ENCODE results near the gene USP4.
"Not testable (repeated sequence)": the region's sequence is repeated elsewhere in the genome, so short reads cannot be mapped to it uniquely, and the experiment has no call there.

Gene USP4

DNA sequence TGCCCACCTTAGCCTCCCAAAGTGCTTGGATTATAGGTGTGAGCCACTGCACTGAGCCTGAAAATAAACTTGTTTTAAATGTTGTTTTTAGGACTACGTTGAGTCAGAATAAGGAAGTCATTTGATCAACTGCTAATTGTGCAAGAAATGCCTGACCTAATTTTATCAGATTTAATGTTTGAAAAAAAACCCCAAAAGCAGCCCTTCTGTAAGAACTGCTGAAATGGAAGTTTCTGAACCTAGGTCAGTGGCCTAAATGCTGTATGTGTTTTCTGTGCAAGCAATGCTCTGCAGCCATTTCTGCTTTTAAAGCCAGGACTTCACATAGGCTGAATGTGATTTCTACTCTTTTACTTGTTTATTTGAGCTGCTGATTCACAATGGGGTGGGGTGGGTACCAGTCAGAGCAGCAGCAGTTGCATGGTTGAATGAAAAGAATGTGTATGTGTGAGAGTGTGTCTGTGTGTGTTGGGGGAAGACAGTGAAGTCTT is 11.7 kb upstream of the USP4 start:
- Histone ChIP-seq H3K4me1 (ENCODE audit: control insufficient read depth, insufficient read depth, low read length) (no peaks in the 10 kb centered on the region), H3K9me3 (ENCODE audit: control insufficient read depth, low read length) (no peaks in the 10 kb centered on the region), H3K4me3 (ENCODE audit: insufficient read depth, low read depth, low read length) (no peak overlapping the region), H3K27ac (ENCODE audit: insufficient read depth, low read depth, low read length, poor library complexity, severe bottlenecking) (no peak overlapping the region), H3K36me3 (ENCODE audit: control insufficient read depth, insufficient read depth, low read length) (peaks cover 4% of the 10 kb centered on the region), H3K27me3 (ENCODE audit: control insufficient read depth, insufficient read depth, low read length, poor library complexity, severe bottlenecking) (no peaks in the 10 kb centered on the region)
- 77 to 88% methylated on average over 1 of the region's 1 CpG for WGBS, 2 experiments

DNA sequence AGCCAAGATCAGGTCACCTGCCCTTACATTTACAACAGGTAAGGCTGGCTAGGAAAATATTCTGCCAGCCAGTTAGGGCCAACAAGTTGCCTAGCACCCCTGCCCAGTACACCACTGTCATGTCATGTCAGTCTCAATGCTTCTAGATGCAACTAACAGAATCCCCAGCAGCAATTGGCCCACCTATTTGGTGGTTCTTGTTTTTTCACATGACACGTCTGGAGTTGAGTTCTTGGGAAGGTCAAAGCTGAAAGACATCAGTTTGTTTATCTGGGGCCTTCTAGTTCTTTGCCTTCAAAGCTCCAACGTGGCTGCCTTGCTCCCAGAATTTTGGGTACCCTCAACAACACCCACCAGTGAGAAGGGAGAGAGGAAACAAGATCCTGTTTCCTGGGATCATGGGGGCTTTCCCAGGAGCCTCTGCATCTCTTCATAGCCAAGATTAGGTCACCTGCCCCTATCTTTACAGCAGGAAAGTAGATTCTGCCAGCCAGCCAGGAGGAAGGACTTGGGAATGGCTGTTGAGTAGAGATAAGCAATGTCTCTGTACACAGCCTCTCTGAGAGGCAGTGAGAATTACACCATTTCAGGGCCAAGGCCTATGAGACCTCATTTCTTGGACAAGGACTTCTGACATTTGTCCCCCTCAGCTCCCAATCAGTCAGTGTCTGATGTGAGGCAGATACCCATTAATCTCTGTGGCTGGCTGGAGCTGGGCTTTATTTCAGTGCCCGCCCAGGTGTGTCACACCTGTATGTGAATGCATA is 9.7 kb upstream of the USP4 start:
- Histone ChIP-seq H3K4me1 (ENCODE audit: control insufficient read depth, insufficient read depth, low read length) (no peaks in the 10 kb centered on the region), H3K4me3 (ENCODE audit: insufficient read depth, low read depth, low read length) (no peak overlapping the region), H3K27ac (ENCODE audit: insufficient read depth, low read depth, low read length, poor library complexity, severe bottlenecking) (no peak overlapping the region), H3K36me3 (ENCODE audit: control insufficient read depth, insufficient read depth, low read length) (no peaks in the 10 kb centered on the region), H3K9me3 (ENCODE audit: control insufficient read depth, low read length) (no peaks in the 10 kb centered on the region), H3K27me3 (ENCODE audit: control insufficient read depth, insufficient read depth, low read length, poor library complexity, severe bottlenecking) (no peaks in the 10 kb centered on the region)
- WGBS, 2 experiments: 76 to 87% methylated on average over 3 of the region's 3 CpGs

DNA sequence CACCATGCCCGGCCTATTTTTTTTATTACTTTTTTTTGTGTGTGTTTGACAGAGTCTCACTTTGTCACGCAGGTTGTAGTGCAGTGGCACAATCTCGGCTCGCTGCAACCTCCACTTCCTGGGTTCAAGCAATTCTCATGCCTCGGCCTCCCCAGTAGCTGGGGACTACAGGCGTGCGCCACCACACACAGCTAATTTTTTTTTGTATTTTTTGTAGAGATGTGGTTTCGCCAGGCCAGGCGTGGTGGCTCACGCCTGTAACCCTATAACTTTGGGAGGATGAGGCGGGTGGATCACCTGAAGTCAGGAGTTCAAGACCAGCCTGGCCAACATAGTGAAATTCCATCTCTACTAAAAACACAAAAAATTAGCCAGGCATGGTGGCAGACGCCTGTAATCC is 8.5 kb upstream of the USP4 start:
- WGBS, 2 experiments: 81 to 88% methylated on average over 10 to 12 of the region's 12 CpGs
- not testable (repeated sequence) for H3K9me3 ChIP-seq (ENCODE audit: control insufficient read depth, low read length); H3K4me1 ChIP-seq (ENCODE audit: control insufficient read depth, insufficient read depth, low read length); H3K4me3 ChIP-seq (ENCODE audit: insufficient read depth, low read depth, low read length); H3K27ac ChIP-seq (ENCODE audit: insufficient read depth, low read depth, low read length, poor library complexity, severe bottlenecking); H3K36me3 ChIP-seq (ENCODE audit: control insufficient read depth, insufficient read depth, low read length); H3K27me3 ChIP-seq (ENCODE audit: control insufficient read depth, insufficient read depth, low read length, poor library complexity, severe bottlenecking)

DNA sequence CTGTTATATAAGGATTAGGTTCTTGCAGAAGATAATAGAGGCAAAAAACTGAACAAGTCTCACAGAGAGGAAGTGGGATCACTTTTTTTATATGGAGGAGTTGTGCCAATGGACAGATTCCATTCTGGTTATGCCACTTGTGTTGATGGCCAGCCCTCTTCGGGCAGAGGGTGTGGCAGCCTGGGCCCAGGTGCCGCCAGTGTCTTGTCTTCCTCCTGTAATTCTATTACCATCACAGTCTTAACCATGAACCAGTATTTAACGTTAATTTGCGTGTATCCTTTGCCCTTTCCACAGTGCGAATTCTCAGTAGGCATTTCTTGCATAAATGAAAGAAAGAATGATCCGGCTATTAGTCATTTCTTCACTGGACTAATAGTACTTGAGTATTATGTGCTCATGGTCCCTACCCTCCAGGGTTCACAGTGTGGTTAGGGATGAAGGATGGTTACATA is 7.0 kb upstream of the USP4 start:
- H3K36me3 ChIP-seq (ENCODE audit: control insufficient read depth, insufficient read depth, low read length): no peaks in the 10 kb centered on the region
- no peak overlapping the region for H3K4me3 ChIP-seq (ENCODE audit: insufficient read depth, low read depth, low read length)
- WGBS, 2 experiments: 91 to 95% methylated on average over 6 of the region's 6 CpGs
- no peak overlapping the region for H3K27ac ChIP-seq (ENCODE audit: insufficient read depth, low read depth, low read length, poor library complexity, severe bottlenecking)
- H3K4me1 ChIP-seq (ENCODE audit: control insufficient read depth, insufficient read depth, low read length): no peaks in the 10 kb centered on the region
- H3K27me3 ChIP-seq (ENCODE audit: control insufficient read depth, insufficient read depth, low read length, poor library complexity, severe bottlenecking): no peaks in the 10 kb centered on the region
- H3K9me3 ChIP-seq (ENCODE audit: control insufficient read depth, low read length): no peaks in the 10 kb centered on the region

DNA sequence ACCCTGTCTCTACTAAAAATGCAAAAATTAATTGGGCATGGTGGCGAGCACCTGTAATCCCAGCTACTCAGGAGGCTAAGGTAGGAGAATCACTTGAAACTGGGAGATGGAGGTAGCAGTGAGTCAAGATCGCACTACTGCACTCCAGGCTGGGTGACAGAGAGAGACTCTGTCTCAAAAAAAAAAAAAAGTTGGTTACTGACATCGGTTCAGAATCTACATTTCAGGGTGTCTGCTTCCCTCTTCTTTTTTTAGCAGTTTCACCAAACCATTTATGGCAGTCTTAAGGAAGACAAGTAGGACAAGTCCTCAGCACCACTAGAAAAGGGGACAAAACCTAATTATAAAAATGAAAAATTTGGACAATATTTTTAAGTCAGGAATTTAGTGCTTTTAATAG is 3.3 kb upstream of the USP4 start:
- Histone ChIP-seq H3K4me1 (ENCODE audit: control insufficient read depth, insufficient read depth, low read length) (no peaks in the 10 kb centered on the region), H3K27me3 (ENCODE audit: control insufficient read depth, insufficient read depth, low read length, poor library complexity, severe bottlenecking) (no peaks in the 10 kb centered on the region), H3K9me3 (ENCODE audit: control insufficient read depth, low read length) (no peaks in the 10 kb centered on the region), H3K27ac (ENCODE audit: insufficient read depth, low read depth, low read length, poor library complexity, severe bottlenecking) (no peak overlapping the region), H3K36me3 (ENCODE audit: control insufficient read depth, insufficient read depth, low read length) (no peaks in the 10 kb centered on the region), H3K4me3 (ENCODE audit: insufficient read depth, low read depth, low read length) (no peak overlapping the region)
- 94 to 95% methylated on average over 3 of the region's 3 CpGs for WGBS, 2 experiments

DNA sequence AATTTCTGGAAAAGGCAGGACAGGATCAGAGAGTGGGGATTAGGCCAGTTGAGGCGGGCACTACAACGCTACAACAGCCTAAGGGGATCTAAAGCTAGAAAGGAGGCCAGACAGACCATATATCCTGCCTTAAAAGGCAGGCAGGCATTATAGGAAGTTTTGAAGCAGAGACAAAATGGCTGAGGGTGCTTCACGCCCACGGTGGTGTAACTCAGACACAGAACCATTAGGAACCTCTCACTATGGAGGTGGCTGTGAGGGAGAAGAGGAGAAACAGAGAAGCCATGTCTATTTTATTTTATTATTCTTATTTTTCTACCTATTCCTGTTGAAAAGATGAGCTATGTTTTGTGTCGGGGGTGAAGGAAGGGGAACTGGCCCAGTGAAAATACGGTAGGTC is 2.1 kb upstream of the USP4 start:
- no peak overlapping the region for H3K27ac ChIP-seq (ENCODE audit: insufficient read depth, low read depth, low read length, poor library complexity, severe bottlenecking)

DNA sequence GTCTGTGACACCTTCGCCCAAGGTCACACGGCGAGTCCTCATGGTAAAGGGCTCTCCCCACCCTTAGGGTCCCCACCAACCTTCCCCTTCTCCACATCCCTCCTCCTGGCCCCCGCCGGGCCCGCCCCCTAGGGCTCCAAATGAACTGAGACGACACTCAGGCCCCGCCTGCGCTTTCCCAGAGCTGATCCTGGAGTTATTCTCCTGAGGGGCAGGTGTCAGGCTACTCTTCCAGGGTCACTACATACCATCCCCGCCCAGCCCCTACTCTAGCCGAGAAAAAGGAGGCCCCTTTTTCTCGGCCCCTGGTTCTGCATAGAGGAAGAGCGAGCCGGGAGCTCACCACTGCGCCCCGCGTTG is 292 bp downstream of the USP4 start:
- Histone ChIP-seq H3K4me3 (ENCODE audit: insufficient read depth, low read depth, low read length) (peak overlapping the region; percentile 51), H3K27me3 (ENCODE audit: control insufficient read depth, insufficient read depth, low read length, poor library complexity, severe bottlenecking) (no peaks in the 10 kb centered on the region), H3K4me1 (ENCODE audit: control insufficient read depth, insufficient read depth, low read length) (no peaks in the 10 kb centered on the region), H3K36me3 (ENCODE audit: control insufficient read depth, insufficient read depth, low read length) (peaks cover 5% of the 10 kb centered on the region), H3K27ac (ENCODE audit: insufficient read depth, low read depth, low read length, poor library complexity, severe bottlenecking) (peak overlapping the region; percentile 83), H3K9me3 (ENCODE audit: control insufficient read depth, low read length) (no peaks in the 10 kb centered on the region)
- 6 to 8% methylated on average over 17 of the region's 17 CpGs for WGBS, 2 experiments

More for the DNA sequence above, 2.1 kb upstream of the USP4 start:
- Histone ChIP-seq H3K36me3 (ENCODE audit: control insufficient read depth, insufficient read depth, low read length) (no peaks in the 10 kb centered on the region), H3K4me3 (ENCODE audit: insufficient read depth, low read depth, low read length) (no peak overlapping the region), H3K9me3 (ENCODE audit: control insufficient read depth, low read length) (no peaks in the 10 kb centered on the region), H3K27me3 (ENCODE audit: control insufficient read depth, insufficient read depth, low read length, poor library complexity, severe bottlenecking) (no peaks in the 10 kb centered on the region), H3K4me1 (ENCODE audit: control insufficient read depth, insufficient read depth, low read length) (no peaks in the 10 kb centered on the region)
- WGBS, 2 experiments: 89 to 92% methylated on average over 5 to 6 of the region's 6 CpGs

DNA sequence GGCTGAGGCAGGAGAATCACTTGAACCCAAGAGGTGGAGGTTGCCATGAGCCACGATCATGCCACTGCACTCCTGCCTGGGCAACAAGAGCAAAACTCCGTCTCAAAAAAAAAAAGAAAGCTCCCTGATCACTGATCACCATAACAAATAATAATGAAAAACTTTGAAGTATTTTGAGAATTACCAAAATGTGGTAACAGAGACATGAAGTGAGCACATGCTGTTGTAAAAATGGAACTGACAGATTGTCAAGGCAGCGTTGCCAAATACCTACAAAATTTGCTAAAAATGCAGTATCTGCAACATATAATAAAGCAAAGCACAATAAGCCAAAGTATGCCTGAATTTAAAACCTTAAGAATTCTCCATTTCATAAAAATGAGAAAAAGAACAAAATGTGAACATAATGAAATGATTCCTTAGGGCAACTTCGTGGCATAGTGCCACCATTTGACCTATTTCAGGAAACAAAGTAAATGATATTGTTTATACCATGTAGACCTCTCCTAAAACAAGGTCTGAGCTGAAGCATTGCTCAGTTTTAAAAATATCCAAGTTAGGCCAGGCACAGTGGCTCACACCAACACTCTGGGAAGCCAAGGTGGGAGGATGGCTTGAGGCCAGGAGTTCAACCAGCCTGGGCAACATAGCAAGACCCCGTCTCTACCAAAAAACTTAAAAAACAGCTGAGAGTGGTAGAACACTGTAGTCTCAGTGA is 5.8 kb downstream of the USP4 start:
- Histone ChIP-seq H3K9me3 (ENCODE audit: control insufficient read depth, low read length) (no peaks in the 10 kb centered on the region), H3K36me3 (ENCODE audit: control insufficient read depth, insufficient read depth, low read length) (peaks cover 16% of the 10 kb centered on the region), H3K4me1 (ENCODE audit: control insufficient read depth, insufficient read depth, low read length) (no peaks in the 10 kb centered on the region), H3K27ac (ENCODE audit: insufficient read depth, low read depth, low read length, poor library complexity, severe bottlenecking) (no peak overlapping the region), H3K4me3 (ENCODE audit: insufficient read depth, low read depth, low read length) (no peak overlapping the region), H3K27me3 (ENCODE audit: control insufficient read depth, insufficient read depth, low read length, poor library complexity, severe bottlenecking) (no peaks in the 10 kb centered on the region)
- WGBS, 2 experiments: 94 to 98% methylated on average over 4 to 5 of the region's 5 CpGs

DNA sequence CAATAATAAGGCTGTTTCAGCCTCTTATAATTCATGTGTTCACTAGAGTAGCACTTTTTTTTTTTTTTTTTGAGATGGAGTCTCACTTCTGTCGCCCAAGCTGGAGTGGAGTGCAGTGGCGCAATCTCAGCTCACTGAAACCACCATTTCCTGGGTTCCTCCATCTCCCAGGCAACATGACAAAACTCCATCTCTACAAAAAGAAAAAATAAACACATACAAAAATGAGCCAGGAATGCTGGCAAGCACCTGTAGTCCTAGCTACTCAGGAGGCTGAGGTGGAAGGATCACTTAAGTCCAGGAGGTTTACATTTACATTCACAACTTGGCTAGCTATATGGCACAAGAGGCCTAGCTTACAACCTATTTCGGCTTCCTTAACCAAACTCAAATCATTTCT is 6.8 kb downstream of the USP4 start:
- peaks cover 16% of the 10 kb centered on the region for H3K36me3 ChIP-seq (ENCODE audit: control insufficient read depth, insufficient read depth, low read length)
- no peaks in the 10 kb centered on the region for H3K9me3 ChIP-seq (ENCODE audit: control insufficient read depth, low read length)
- H3K4me1 ChIP-seq (ENCODE audit: control insufficient read depth, insufficient read depth, low read length): no peaks in the 10 kb centered on the region

DNA sequence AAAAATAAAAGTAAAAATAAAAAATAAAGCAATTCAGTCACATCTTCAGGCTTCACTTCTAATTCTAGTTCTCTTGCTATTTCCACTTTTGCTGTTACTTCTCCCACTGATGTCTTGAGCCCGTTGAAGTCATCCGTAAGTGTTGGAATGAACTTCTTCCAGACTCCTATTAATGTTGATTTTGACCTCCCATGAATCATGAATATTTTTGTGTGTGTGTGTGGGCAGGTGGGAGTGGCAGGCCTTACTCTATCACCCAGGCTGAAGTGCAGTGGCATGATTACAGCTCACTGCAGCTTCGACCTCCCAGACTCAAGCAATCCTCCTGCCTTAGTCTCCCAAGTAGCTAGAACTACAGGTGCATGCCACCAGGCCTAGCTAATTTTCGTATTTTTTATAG is 10.7 kb downstream of the USP4 start:
- Histone ChIP-seq H3K27me3 (ENCODE audit: control insufficient read depth, insufficient read depth, low read length, poor library complexity, severe bottlenecking) (no peaks in the 10 kb centered on the region), H3K27ac (ENCODE audit: insufficient read depth, low read depth, low read length, poor library complexity, severe bottlenecking) (no peak overlapping the region), H3K4me3 (ENCODE audit: insufficient read depth, low read depth, low read length) (no peak overlapping the region), H3K9me3 (ENCODE audit: control insufficient read depth, low read length) (no peaks in the 10 kb centered on the region), H3K4me1 (ENCODE audit: control insufficient read depth, insufficient read depth, low read length) (no peaks in the 10 kb centered on the region), H3K36me3 (ENCODE audit: control insufficient read depth, insufficient read depth, low read length) (peaks cover 17% of the 10 kb centered on the region)
- 94 to 98% methylated on average over 4 of the region's 4 CpGs for whole genome bisulfite sequencing, 2 experiments

More for the DNA sequence above, 6.8 kb downstream of the USP4 start:
- Histone ChIP-seq H3K27me3 (ENCODE audit: control insufficient read depth, insufficient read depth, low read length, poor library complexity, severe bottlenecking) (no peaks in the 10 kb centered on the region), H3K27ac (ENCODE audit: insufficient read depth, low read depth, low read length, poor library complexity, severe bottlenecking) (no peak overlapping the region), H3K4me3 (ENCODE audit: insufficient read depth, low read depth, low read length) (no peak overlapping the region)
- WGBS, 2 experiments: 93 to 99% methylated on average over 2 to 3 of the region's 3 CpGs
